Dedifferentiated amniotic fluid mesenchymal stem cell (primary cell): ENCODE results near the gene TRAT1.

Experiments used
- DNase-seq: peaks from one replicate; pipeline ENCODE4 v3.0.0-alpha.2; 2016; ENCODE audit errors: extremely low spot score

Gene TRAT1

DNA sequence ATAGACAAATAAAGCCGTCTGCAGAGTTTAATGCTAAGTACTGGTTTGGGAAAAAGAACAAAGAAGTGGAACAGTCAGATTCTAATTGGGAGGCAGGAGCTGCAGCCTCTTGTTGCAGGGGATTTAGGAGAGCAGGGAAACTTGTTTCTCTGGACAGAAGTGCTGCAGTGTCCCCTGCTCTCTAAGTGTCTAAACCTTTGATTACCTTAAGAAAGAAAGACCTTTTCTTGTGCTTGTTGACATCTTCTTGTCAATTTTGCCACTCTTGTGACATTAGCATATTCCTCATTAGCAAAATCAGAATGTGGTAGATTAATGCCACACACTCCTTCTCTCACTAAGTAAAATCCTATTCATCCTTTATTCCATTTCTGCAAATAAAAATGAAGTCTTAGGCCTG lies 38.8 kb downstream of the TRAT1 start:
- DNase-seq: no peak

- no peak for DNase-seq
Measured at GRCh38 chr3:108862865-108863798, 40.5 kb downstream of the TRAT1 start.

- no peak for DNase-seq
Measured at GRCh38 chr3:108863799-108864135, 41.2 kb downstream of the TRAT1 start.

- DNase-seq: no peak
Measured at GRCh38 chr3:108877901-108878300, 55.3 kb downstream of the TRAT1 start.

DNA sequence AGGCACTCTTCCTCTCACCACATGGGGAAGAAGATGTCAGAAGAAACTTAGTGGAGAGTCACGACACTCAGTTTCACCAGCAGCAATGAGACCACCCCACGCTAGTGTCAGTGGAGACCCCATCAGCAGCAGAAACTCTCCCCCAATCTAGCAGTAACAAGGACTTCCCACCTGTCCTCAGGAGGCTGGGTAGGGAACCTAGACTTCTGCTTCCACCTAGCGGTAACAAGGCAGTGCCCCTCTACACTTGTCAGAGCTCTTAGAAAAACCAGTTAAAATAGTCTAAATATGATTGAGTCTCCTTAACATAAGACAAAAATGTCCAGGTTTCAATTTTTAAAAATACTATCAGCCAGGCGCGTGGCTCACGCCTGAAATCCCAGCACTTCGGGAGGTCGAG lies 57.3 kb downstream of the TRAT1 start:
- no peak for DNase-seq

DNA sequence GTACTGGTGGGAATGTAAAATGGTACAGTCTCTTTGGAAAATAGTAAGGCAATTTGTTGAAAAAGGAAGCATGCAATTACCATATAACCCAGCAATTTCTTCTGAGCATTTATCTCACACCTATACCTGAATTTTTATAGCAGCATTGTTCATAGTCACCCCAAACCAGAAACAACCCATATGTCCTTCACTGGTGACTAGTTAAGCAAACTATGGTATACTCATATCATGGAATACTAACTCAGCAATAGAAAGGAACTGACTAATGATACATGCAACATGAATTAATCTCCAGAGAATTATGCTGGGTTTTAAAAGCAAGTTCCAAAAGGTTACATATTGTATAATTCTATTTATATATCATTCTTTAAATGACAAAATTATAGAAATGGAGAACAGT lies 60.2 kb downstream of the TRAT1 start:
- DNase-seq: no peak

DNA sequence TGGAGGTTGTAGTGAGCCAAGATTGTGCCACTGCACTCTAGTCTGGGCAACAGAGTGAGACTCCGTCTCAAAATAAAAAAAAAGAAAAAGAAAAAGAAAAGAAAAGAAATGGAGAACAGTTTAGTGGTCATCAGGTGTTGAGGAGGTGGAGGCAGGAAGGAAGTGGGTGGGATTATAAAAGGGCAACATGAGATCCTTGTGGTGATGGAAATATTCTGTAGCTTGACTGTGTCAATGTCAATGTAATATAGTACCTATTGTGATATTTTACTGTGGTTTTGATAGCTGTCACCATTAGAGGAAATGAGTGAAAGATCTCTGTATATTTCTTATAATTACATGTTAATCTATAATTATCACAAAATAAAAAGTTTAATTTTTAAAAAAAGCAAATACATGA lies 60.8 kb downstream of the TRAT1 start:
- no peak for DNase-seq

DNA sequence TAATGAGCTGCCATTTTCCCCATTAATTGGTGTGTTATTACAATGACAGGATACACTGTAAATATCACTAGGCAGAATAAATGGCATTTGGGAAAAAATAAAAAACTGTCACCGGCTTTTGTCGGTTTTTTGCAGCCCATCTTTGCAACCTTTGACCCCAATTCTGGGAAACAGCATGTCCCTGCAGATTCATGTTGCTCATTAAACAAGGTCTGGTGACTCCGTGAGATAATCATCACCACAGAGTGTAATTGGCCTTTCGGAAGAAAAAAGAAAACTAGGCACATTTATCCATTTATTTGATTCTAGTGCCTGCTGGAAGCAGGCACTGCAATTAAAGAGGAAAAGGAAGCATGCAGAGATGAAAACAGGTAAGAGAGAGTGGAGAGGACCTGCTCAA lies 64.5 kb downstream of the TRAT1 start:
- no peak for DNase-seq

DNA sequence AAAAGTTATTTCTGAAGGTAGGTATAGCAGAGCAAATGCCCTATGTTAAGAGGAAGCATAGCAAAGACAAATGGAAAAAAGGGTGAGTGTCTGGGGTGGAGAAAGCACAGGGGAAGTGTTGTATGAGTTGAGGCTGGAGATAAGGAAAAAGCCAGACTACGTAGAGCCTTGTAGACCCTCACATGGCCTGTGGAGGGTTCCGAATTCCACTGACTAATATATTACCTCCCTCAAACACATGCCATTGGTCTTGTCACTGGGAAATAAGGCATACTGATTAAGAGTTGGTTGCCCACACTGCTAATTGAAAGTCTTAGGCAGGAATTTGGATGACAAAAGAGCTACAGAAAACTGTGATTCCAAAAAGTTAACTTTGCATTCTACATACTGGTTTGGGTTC lies 65.2 kb downstream of the TRAT1 start:
- no peak for DNase-seq

DNA sequence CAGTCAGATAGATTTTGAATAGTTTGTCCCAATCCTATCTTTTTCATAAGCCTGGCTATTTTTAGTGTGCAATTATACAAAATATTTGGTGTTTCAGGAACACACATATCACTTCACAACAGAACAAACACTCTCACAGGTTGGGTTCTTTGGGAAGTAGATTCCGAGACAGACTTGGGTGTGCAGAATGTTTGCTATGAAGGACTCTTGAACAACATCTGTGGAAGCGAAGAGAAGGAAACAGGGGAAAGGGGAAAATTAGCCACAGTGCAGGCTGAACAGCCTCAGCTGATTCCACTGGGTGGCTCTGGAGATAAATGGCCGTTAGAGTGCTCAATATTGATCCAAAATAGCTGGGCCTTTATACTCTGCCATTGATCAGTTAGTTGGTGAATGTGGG lies 69.2 kb downstream of the TRAT1 start:
- no peak for DNase-seq

DNA sequence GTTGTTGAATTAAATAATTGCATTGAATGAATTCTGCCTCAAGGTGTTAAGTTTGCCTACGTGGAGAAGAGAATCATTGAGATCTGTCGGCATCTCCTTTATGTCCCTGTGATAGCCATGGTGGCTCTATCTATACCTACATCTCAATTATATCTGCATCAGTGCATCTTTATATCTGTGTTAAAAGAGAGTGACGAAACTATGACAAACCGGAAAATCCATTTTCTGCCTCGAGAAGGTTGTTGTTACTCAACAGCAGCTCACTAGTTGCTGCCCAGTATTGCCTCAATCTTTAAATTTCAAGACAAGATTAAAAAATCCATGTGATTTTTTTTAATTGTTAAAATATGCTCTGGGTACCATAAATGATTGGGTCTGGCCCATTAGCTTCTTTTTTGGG lies 72.4 kb downstream of the TRAT1 start:
- DNase-seq: no peak

DNA sequence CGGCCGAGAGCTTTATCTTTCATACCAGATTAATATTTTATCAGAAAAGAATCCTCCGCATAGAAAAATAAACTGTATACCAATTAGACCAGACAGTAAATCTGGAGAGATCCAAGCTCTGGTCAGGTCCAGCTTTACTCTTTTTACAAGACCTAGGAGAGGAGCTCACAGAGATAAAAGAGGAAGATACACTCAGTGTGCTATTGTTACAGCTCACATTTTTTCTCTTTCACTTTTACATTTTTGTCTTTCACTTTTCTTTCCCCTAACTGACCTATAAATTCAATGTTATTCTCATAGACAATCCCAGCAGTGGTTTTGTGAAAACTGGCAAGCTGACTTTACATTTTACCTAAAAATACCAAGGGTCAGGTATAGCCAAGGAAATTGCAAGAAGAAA lies 75.3 kb downstream of the TRAT1 start:
- DNase-seq: no peak

DNA sequence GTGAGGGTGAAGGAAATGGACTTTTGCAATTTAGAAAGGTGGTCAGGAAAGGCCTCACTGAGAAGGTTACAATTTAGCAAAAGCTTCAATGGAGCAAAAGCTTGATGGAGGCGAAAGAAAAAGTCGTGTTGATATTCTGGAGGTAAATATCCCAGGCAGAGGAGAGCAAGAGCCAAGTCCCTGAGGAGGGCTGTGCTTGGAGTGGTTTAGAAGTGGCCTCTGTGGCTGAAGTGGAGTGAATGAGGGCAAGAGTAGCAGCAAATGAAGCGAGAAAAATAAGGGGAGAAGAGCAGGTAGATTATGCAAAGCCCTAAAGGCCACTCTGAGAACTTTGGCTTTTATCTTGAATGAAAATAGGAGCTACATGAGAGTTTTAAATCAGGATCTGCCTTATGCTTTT lies 76.9 kb downstream of the TRAT1 start:
- DNase-seq: no peak
